ENCODE measurements around the gene IMMP2L. TPM values are rescaled to one million over a fixed set of nuclear protein-coding genes. Genes with fewer than 3 reads are reported as not detected.

The IMMP2L gene
- total and polyA plus RNA-seq, 2 of the 8 experiments (the other 6 are each of a cell fraction or from before 2014, with no cell fraction given), result 2.3 to 10.1 TPM

GRCh38 chr7:111012799-111013675 is 549.3 kb downstream of the IMMP2L start:
- Histone ChIP-seq H2BK5ac (ENCODE audit: low read depth, low read length) (no peak overlapping the region), H2BK120ac (replicated peaks; ENCODE audit: low read depth, low read length) (no peak overlapping the region), H3K18ac (ENCODE audit: extremely low read depth, low read length) (no peak overlapping the region), H3K4ac (replicated peaks; ENCODE audit: insufficient read length, low read depth, low read length) (no peak overlapping the region), H2BK12ac (ENCODE audit: low read depth, low read length) (no peak overlapping the region), H3K9me3 (ENCODE audit: insufficient read depth in 2 of 2, low read depth in 1 of 2, low read length in 1 of 2) (no peaks in the 10 kb centered on the region), H2AFZ (ENCODE audit: low read length) (no peak overlapping the region), H4K20me1 (replicated peaks in 1 of 2; ENCODE audit: control insufficient read depth in 1 of 2, insufficient read depth in 2 of 2, low read length in 2 of 2) (no peaks in the 10 kb centered on the region), H2BK20ac (ENCODE audit: low read length) (no peak overlapping the region), H3K4me3 (ENCODE audit: extremely low read depth in 1 of 4, insufficient read depth in 2 of 4, low read depth in 3 of 4, low read length in 4 of 4) (no peak overlapping the region), H4K8ac (ENCODE audit: extremely low read depth, insufficient read depth, low read length) (no peak overlapping the region), H2BK15ac (ENCODE audit: low read length) (0 out of 2 replicates have a peak overlapping the region, but pooled peaks have one; percentile 47), H2AK5ac (ENCODE audit: low read depth, low read length) (no peak overlapping the region), H3K4me2 (ENCODE audit: insufficient read depth in 1 of 2, low read depth in 2 of 2, low read length in 2 of 2) (no peak overlapping the region), H3K23ac (ENCODE audit: insufficient read length) (no peak overlapping the region), H3K56ac (replicated peaks; ENCODE audit: insufficient read length, low read depth, low read length) (no peak overlapping the region), H4K91ac (replicated peaks; ENCODE audit: insufficient read length, low read length) (no peak overlapping the region), H3K79me2 (ENCODE audit: control insufficient read depth in 1 of 2, insufficient read depth in 2 of 2, low read length in 2 of 2) (no peaks in the 10 kb centered on the region), H3K27ac (ENCODE audit: low read depth, low read length) (no peak overlapping the region), H3K14ac (ENCODE audit: insufficient read length) (no peak overlapping the region), H3K27me3 (replicated peaks in 1 of 4; ENCODE audit: control insufficient read depth in 3 of 4, extremely low read depth in 1 of 4, insufficient read depth in 3 of 4, low read length in 3 of 4) (no peaks in the 10 kb centered on the region), H4K5ac (ENCODE audit: insufficient read length, low read depth, low read length) (no peak overlapping the region), H3K23me2 (ENCODE audit: low read depth, low read length) (no peaks in the 10 kb centered on the region), H3K9ac (replicated peaks in 1 of 4; ENCODE audit: extremely low read depth in 1 of 4, low read depth in 3 of 4, low read length in 3 of 4) (no peak overlapping the region), H3K36me3 (ENCODE audit: control insufficient read depth in 2 of 4, insufficient read depth in 4 of 4, low read length in 3 of 4) (no peaks in the 10 kb centered on the region), H3K79me1 (ENCODE audit: low read depth, low read length) (no peaks in the 10 kb centered on the region), H3K4me1 (replicated peaks in 1 of 4; ENCODE audit: control insufficient read depth in 3 of 4, insufficient read depth in 4 of 4, low read length in 3 of 4) (no peaks in the 10 kb centered on the region)
- WGBS, 2 experiments (ENCODE audit: extremely low coverage in 1 of 2, insufficient coverage in 1 of 2, insufficient read length in 1 of 2, insufficient replicate concordance in 2 of 2, low coverage in 1 of 2, low lambda C conversion rate in 2 of 2, missing lambda C conversion rate in 1 of 2), result 94% methylated on average over 5 of the region's 5 CpGs; no CpG with 5 or more reads in 1 of the 2 experiments
- ChIA-PET CTCF (ENCODE audit: partially characterized antibody) (interaction anchor here (0.6 to 1.1 kb wide), 3 partner anchors 91 to 1454 kb away, joined by 3 read pairs; no protein-coding TSS in a partner anchor), POLR2A (ENCODE audit: partially characterized antibody) (no interaction called here)
- no peak for FAIRE-seq
- DNase-seq (ENCODE audit: low read depth in 1 of 2, low spot score in 2 of 2), result no peak
- TF ChIP-seq CTBP2 (IDR thresholded peaks at IDR 0.05; ENCODE audit: borderline replicate concordance, insufficient read depth, insufficient read length, low read length), result no peak
- no peak for TF ChIP-seq NANOG (IDR thresholded peaks at IDR 0.05; ENCODE audit: insufficient read depth, low read depth, low read length, poor library complexity, severe bottlenecking)
- TF ChIP-seq GTF2F1 (IDR thresholded peaks at IDR 0.05; ENCODE audit: borderline replicate concordance, low read depth, low read length), result no peak
- TF ChIP-seq ATF3 (IDR thresholded peaks at IDR 0.05; ENCODE audit: insufficient read depth, low read depth, low read length), result no peak
- no peak for TF ChIP-seq TCF12 (IDR thresholded peaks at IDR 0.05; ENCODE audit: low read depth, low read length)
- no peak for TF ChIP-seq POLR2AphosphoS5 (IDR thresholded peaks at IDR 0.05; ENCODE audit: low read depth, low read length)

Data from H1 (cell line).